PC-9 (cell line): ENCODE measurements around the gene GNG5. TPM values are rescaled to one million over a fixed set of nuclear protein-coding genes. Genes with fewer than 3 reads are reported as not detected.

Experiments used
- BruUV-seq: library from RNA; stranded (reverse); fragments of 400-500 nt; replicated peaks from 2 replicates; lab custom pipeline; 2021; lab: Mats Ljungman, UMichigan
- CTCF ChIA-PET: fragments of 300-600 bp; sonication (Branson Sonifier 250); formaldehyde crosslinking; loops from one replicate; lab custom pipeline; 2022; ENCODE audit warnings: antibody characterized with exemption; lab: Charles Lee
- POLR2A ChIA-PET: fragments of 300-600 bp; sonication (Branson Sonifier 250); formaldehyde crosslinking; loops from one replicate; lab custom pipeline; 2022; ENCODE audit warnings: antibody characterized with exemption; ENCODE audit not compliant: unreplicated experiment; lab: Charles Lee
- DNase-seq, 2 experiments: peaks; one replicate each; pipeline versions ENCODE4 v3.0.0 to v3.0.0-alpha.2; 2015 to 2022; ENCODE audit warnings: mixed read lengths in 1 of 2
- H2AFZ ChIP-seq: fragments of 200-600 bp; sonication (generic); 2 replicates; pipeline ENCODE4 v1.8.1; 2017; ENCODE audit warnings: antibody characterized with exemption
- H3F3A ChIP-seq: fragments of 200-600 bp; sonication (generic); 2 replicates; pipeline ENCODE4 v1.8.1; 2017; ENCODE audit warnings: antibody characterized with exemption, mild to moderate bottlenecking, low read depth; ENCODE audit not compliant: insufficient read depth
- H3K27ac ChIP-seq: fragments of 200-600 bp; sonication (generic); 2 replicates; pipeline ENCODE4 v1.6.1; 2016; ENCODE audit warnings: mixed run types
- H3K27me3 ChIP-seq: fragments of 200-600 bp; sonication (generic); 2 replicates; pipeline ENCODE4 v1.6.1; 2016; ENCODE audit warnings: low read depth, mixed run types; ENCODE audit not compliant: insufficient read depth
- H3K36me3 ChIP-seq: fragments of 200-600 bp; sonication (generic); 2 replicates; pipeline ENCODE4 v1.6.1; 2016; ENCODE audit warnings: low read depth, mixed run types
- H3K4me1 ChIP-seq: fragments of 200-600 bp; sonication (generic); replicated peaks from 2 replicates; pipeline ENCODE4 v1.6.1; 2016; ENCODE audit warnings: mixed run types; ENCODE audit not compliant: insufficient read depth
- H3K4me2 ChIP-seq: fragments of 200-600 bp; sonication (generic); 2 replicates; pipeline ENCODE4 v1.6.1; 2017; ENCODE audit warnings: mixed run types
- H3K4me3 ChIP-seq: fragments of 200-600 bp; sonication (generic); 2 replicates; pipeline ENCODE4 v1.6.1; 2016; ENCODE audit warnings: mixed run types
- H3K79me2 ChIP-seq: fragments of 200-600 bp; sonication (generic); 2 replicates; pipeline ENCODE4 v1.6.1; 2017; ENCODE audit warnings: low read depth, mixed run types
- H3K9me2 ChIP-seq: fragments of 200-600 bp; sonication (generic); 2 replicates; pipeline ENCODE4 v1.8.1; 2017; ENCODE audit warnings: mild to moderate bottlenecking; ENCODE audit not compliant: insufficient read depth
- H3K9me3 ChIP-seq: fragments of 200-600 bp; sonication (generic); 2 replicates; pipeline ENCODE4 v1.8.1; 2016; ENCODE audit warnings: low read depth; ENCODE audit not compliant: insufficient read depth
- H4K20me1 ChIP-seq: fragments of 200-600 bp; sonication (generic); 2 replicates; pipeline ENCODE4 v1.8.1; 2017; ENCODE audit not compliant: insufficient read depth
- EZH2 ChIP-seq: fragments of 200-600 bp; sonication (generic); IDR thresholded peaks from 2 replicates; pipeline ENCODE4 v1.8.0; 2017; ENCODE audit warnings: antibody characterized with exemption, low read depth
- intact Hi-C: fragments of 100-400 bp; cut with micrococcal nuclease; formaldehyde crosslinking; loops from one replicate; pipeline ENCODE4 v1.10.0; 2022; ENCODE audit not compliant: unreplicated experiment
- total RNA-seq: library from RNA; stranded (reverse); gene quantifications from 2 replicates; pipeline ENCODE4 v1.2.3, GENCODE V29; 2021
- TF ChIP-seq, protein P1 (sequence below): fragments of 200-600 bp; sonication (generic); conservative IDR thresholded peaks from 2 replicates; pipeline ENCODE4 v1.6.1; 2017; ENCODE audit warnings: mixed run types, antibody characterized with exemption, mild to moderate bottlenecking, moderate library complexity

GNG5 gene
- total RNA-seq, 1 experiment from 2014 or later = 98.8 TPM

DNA sequence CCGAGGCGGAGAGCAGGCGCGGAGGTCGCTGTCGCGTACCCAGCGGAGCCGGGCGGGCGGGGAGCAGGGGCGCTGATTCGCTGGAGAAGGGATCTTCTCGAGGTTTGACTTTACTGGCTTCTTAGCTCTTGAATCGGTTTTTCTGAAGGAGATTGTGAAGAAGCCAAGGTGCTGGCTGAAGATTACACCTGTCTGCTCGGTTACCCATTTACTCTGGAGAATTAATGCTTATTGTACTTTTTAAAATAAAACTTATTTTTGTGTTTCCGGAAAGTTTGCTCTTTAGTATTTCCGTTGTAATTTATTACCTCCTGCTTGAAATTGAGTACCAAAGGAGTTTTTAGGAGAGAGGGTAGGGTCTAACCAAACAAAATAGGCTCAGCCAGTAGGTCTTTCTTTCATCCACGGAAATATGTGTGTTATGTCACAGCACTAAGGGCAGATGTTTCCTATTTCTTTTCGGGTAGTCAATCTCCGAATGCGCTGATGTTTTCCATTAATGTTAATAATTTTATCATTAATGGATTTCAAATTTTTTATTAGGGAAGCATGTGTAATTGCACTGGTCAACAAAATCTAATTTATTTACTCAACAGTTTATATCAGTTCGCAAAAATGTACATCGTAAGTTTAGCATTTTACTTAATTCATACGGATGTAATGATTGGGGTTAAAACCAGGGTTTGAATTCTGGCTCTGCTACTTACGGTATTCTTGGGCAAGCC is 510 bp upstream of the GNG5 start:
- peak overlapping the region; percentile 81 for H3K4me3 ChIP-seq
- H3K9me2 ChIP-seq = no peaks in the 10 kb centered on the region
- no peak for TF ChIP-seq EZH2
- TF ChIP-seq, protein P1, sequence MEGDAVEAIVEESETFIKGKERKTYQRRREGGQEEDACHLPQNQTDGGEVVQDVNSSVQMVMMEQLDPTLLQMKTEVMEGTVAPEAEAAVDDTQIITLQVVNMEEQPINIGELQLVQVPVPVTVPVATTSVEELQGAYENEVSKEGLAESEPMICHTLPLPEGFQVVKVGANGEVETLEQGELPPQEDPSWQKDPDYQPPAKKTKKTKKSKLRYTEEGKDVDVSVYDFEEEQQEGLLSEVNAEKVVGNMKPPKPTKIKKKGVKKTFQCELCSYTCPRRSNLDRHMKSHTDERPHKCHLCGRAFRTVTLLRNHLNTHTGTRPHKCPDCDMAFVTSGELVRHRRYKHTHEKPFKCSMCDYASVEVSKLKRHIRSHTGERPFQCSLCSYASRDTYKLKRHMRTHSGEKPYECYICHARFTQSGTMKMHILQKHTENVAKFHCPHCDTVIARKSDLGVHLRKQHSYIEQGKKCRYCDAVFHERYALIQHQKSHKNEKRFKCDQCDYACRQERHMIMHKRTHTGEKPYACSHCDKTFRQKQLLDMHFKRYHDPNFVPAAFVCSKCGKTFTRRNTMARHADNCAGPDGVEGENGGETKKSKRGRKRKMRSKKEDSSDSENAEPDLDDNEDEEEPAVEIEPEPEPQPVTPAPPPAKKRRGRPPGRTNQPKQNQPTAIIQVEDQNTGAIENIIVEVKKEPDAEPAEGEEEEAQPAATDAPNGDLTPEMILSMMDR = no peak
- CTCF ChIA-PET = interaction anchor here (1.0 kb wide), 1 partner anchor 114 kb away, joined by 3 read pairs; no protein-coding TSS in a partner anchor
- no peaks in the 10 kb centered on the region; the same call in 1 of the 2 replicates for H3K9me3 ChIP-seq
- intact Hi-C loops = loop anchor here (1.0 to 5.0 kb wide), 4 partner anchors 66 to 185 kb away; partner anchors contain the start of gene SSX2IP
- peak overlapping the region; percentile 77 for H2AFZ ChIP-seq
- BruUV-seq = TSS peak; percentile 61
- H3K4me1 ChIP-seq = peaks cover 28% of the 10 kb centered on the region
- DNase-seq = no peak
- POLR2A ChIA-PET = interaction anchor here (0.5 to 1.1 kb wide), 11 partner anchors 27 to 1710 kb away, joined by 3 to 14 read pairs (median 3); partner anchors contain the start of gene CTBS
- peaks cover 24% of the 10 kb centered on the region for H4K20me1 ChIP-seq
- peaks cover 47% of the 10 kb centered on the region for H3K79me2 ChIP-seq
- H3K27me3 ChIP-seq = no peaks in the 10 kb centered on the region
- no peaks in the 10 kb centered on the region for H3K36me3 ChIP-seq
- peaks cover 22% of the 10 kb centered on the region for H3F3A ChIP-seq
- peak overlapping the region; percentile 96 for H3K27ac ChIP-seq
- peak overlapping the region; percentile 83 for H3K4me2 ChIP-seq

DNA sequence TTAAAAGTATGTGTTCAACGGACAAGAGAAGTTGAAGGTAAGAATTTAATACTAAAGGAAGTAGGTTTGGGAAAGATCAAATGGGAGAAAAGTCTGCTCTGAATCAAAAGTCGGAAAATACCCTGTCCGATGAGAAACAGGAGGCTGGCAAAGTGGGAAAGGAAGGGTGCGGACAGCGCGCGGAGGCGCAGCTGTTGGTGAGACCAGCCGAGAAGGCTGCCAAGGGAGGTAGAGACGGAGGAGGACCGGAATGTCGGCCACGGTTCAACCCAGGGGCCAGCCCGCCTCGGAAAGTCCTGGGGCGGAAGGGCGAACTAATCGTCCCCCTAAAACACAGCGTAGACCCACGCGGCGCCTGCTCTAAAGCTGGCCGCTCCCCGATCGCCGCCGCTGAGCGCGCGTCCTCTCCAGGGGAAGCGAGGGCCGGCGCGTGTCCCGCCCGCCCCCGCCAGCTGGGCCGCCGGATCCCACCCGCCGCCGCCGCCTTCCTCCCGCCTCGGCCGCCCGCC is 834 bp downstream of the GNG5 start:
- BruUV-seq = no TSS peak
- Histone ChIP-seq H3K4me2 (peak overlapping the region; percentile 83), H3K9me3 (no peaks in the 10 kb centered on the region; the same call in 1 of the 2 replicates), H3K9me2 (no peaks in the 10 kb centered on the region), H3K4me3 (peak overlapping the region; percentile 81), H4K20me1 (peaks cover 36% of the 10 kb centered on the region), H3K36me3 (peaks cover 11% of the 10 kb centered on the region; the same call in 1 of the 2 replicates), H3K4me1 (peaks cover 28% of the 10 kb centered on the region), H3F3A (peaks cover 25% of the 10 kb centered on the region), H3K79me2 (peaks cover 60% of the 10 kb centered on the region), H3K27me3 (no peaks in the 10 kb centered on the region), H2AFZ (peak overlapping the region; percentile 77), H3K27ac (peak overlapping the region; percentile 96)
- DNase-seq = peak in 1 of 2 experiments; percentile 43
- intact Hi-C loops = loop anchor here (1.0 to 5.0 kb wide), 4 partner anchors 68 to 187 kb away; partner anchors contain the start of gene SSX2IP
- ChIA-PET POLR2A (interaction anchor here (0.6 to 1.1 kb wide), 4 partner anchors 67 to 114 kb away, joined by 3 to 14 read pairs (median 5); partner anchors contain the start of gene CTBS), CTCF (no interaction called here)
- TF ChIP-seq EZH2 = no peak
- TF ChIP-seq, protein P1 = no peak
